ENCODE measurements around the gene SH3D21. TPM values are rescaled to one million over a fixed set of nuclear protein-coding genes. Genes with fewer than 3 reads are reported as not detected.

The SH3D21 gene
- total RNA-seq, 1 experiment from 2014 or later = 0.98 TPM

Other genes with a start within 250 kb of the SH3D21 start
- gene TEKT2, start 222.3 kb upstream of the SH3D21 start, total RNA-seq (2014; rRNA removed; shearing (Covaris generic)) = not detected in 2 replicates
- gene ADPRS, start 217.5 kb upstream of the SH3D21 start, total RNA-seq (2014; rRNA removed; shearing (Covaris generic)) = 26.8 and 28.9 TPM in 2 replicates
- 0.11 TPM in 1 of 2 replicates, not detected in the other for gene COL8A2, start 181.1 kb upstream of the SH3D21 start, total RNA-seq (2014; rRNA removed; shearing (Covaris generic))
- gene TRAPPC3, start 156.9 kb upstream of the SH3D21 start, total RNA-seq (2014; rRNA removed; shearing (Covaris generic)) = 84.9 and 89.6 TPM in 2 replicates
- gene MAP7D1, start 150.2 kb upstream of the SH3D21 start, total RNA-seq (2014; rRNA removed; shearing (Covaris generic)) = 43.2 and 45.8 TPM in 2 replicates
- 63.2 and 65.1 TPM in 2 replicates for gene THRAP3, start 81.9 kb upstream of the SH3D21 start, total RNA-seq (2014; rRNA removed; shearing (Covaris generic))
- 2.8 and 5.2 TPM in 2 replicates for gene EVA1B, start 17.3 kb downstream of the SH3D21 start, total RNA-seq (2014; rRNA removed; shearing (Covaris generic))
- gene STK40, start 79.6 kb downstream of the SH3D21 start, total RNA-seq (2014; rRNA removed; shearing (Covaris generic)) = 14.5 and 14.6 TPM in 2 replicates
- 5.3 and 6.3 TPM in 2 replicates for gene LSM10, start 91.5 kb downstream of the SH3D21 start, total RNA-seq (2014; rRNA removed; shearing (Covaris generic))
- gene OSCP1, start 144.1 kb downstream of the SH3D21 start, total RNA-seq (2014; rRNA removed; shearing (Covaris generic)) = 3.2 and 5.2 TPM in 2 replicates
- 99.6 and 113 TPM in 2 replicates for gene MRPS15, start 158.0 kb downstream of the SH3D21 start, total RNA-seq (2014; rRNA removed; shearing (Covaris generic))
- gene CSF3R, start 176.5 kb downstream of the SH3D21 start, total RNA-seq (2014; rRNA removed; shearing (Covaris generic)) = not detected in 2 replicates